ENCODE data around the gene WASF2.

- TF ChIP-seq CTCF (IDR thresholded peaks at IDR 0.05) = no peak
- TF ChIP-seq POLR2A (IDR thresholded peaks at IDR 0.05) = no peak
These were observed 115.4 kb downstream of the WASF2 start, which contains the start of gene FCN3 for GRCh38 chr1:27374362-27375086.

Data from body of pancreas (tissue), 4 donors.